T-cell (primary cell): ENCODE measurements around the gene POMT1. TPM values are rescaled to one million over a fixed set of nuclear protein-coding genes. Genes with fewer than 3 reads are reported as not detected.
"Not testable (repeated sequence)": the region's sequence is repeated elsewhere in the genome, so short reads cannot be mapped to it uniquely, and the experiment has no call there.

Experiments
- ATAC-seq, 4 experiments: fragments of 200-7000 bp in 3 of 4; fragments of 150-1000 bp in 1 of 4; cut with Tn5 transposase; replicated peaks in 1 of 4; 1 replicate in 3 of 4; 2 replicates in 1 of 4; pipeline ENCODE4 v1.10.0; 2021; ENCODE audit warnings: moderate library complexity in 3 of 4, mild to moderate bottlenecking in 2 of 4, moderate number of reproducible peaks in 1 of 4
- CTCF ChIA-PET, 2 donors: fragments of 300-600 bp; sonication (Branson Sonifier 250); formaldehyde crosslinking; loops; one replicate each; lab custom pipeline; 2022; ENCODE audit warnings: antibody characterized with exemption in 2 of 2; lab: Charles Lee
- POLR2A ChIA-PET, 2 donors: fragments of 300-600 bp; sonication (Branson Sonifier 250); formaldehyde crosslinking; loops; one replicate each; lab custom pipeline; 2022; ENCODE audit warnings: antibody characterized with exemption in 2 of 2; lab: Charles Lee
- DNase-seq, 35 experiments: peaks; one replicate each; pipeline versions ENCODE4 v3.0.0 to v3.0.0-alpha.2; 2013 to 2023
- H3K27ac ChIP-seq: one replicate; pipeline ENCODE4 v1.5.1; 2013; ENCODE audit warnings: low read length
- H3K27me3 ChIP-seq, 2 experiments: replicated peaks in 1 of 2; 1 replicate in 1 of 2; 2 replicates in 1 of 2; pipeline versions ENCODE4 v1.6.1 to v1.7.0; 2013; ENCODE audit warnings: low read length in 1 of 2, mixed read lengths in 1 of 2; ENCODE audit not compliant: control insufficient read depth in 2 of 2, insufficient read depth in 2 of 2; ENCODE audit errors: extremely low read depth in 1 of 2
- H3K36me3 ChIP-seq, 2 donors: 1 replicate in 1 of 2; 2 replicates in 1 of 2; pipeline versions ENCODE4 v1.6.1 to v1.7.0; 2013; ENCODE audit warnings: low read length in 1 of 2; ENCODE audit not compliant: control insufficient read depth in 2 of 2, insufficient read depth in 1 of 2; ENCODE audit errors: extremely low read depth in 1 of 2
- H3K4me1 ChIP-seq, 2 experiments: 1 replicate in 1 of 2; 2 replicates in 1 of 2; pipeline versions ENCODE4 v1.6.1 to v1.7.0; 2013; ENCODE audit warnings: low read length in 2 of 2, mixed read lengths in 1 of 2; ENCODE audit not compliant: insufficient read depth in 2 of 2, control insufficient read depth in 1 of 2; ENCODE audit errors: extremely low read depth in 1 of 2
- H3K4me3 ChIP-seq, 2 donors: 1 replicate in 1 of 2; 2 replicates in 1 of 2; pipeline versions ENCODE4 v1.5.1 to v1.7.0; 2013; ENCODE audit warnings: mild to moderate bottlenecking in 2 of 2, low read length in 1 of 2, moderate library complexity in 1 of 2; ENCODE audit not compliant: control insufficient read depth in 1 of 2; ENCODE audit errors: extremely low read depth in 1 of 2
- H3K9me3 ChIP-seq: 2 replicates; pipeline ENCODE4 v1.7.0; 2013
- H3K27ac Mint-ChIP-seq, 2 donors: one replicate each; pipeline ENCODE4 v1.8.0; 2020 to 2021; ENCODE audit warnings: mild to moderate bottlenecking in 2 of 2, mixed read lengths in 2 of 2
- H3K27me3 Mint-ChIP-seq, 2 donors: one replicate each; pipeline ENCODE4 v1.8.0; 2021 to 2022; ENCODE audit warnings: mixed read lengths in 2 of 2
- H3K36me3 Mint-ChIP-seq: one replicate; pipeline ENCODE4 v1.8.0; 2021; ENCODE audit warnings: mixed read lengths
- H3K4me1 Mint-ChIP-seq, 3 donors: one replicate each; pipeline ENCODE4 v1.8.0; 2020 to 2022; ENCODE audit warnings: mixed read lengths in 3 of 3, mild to moderate bottlenecking in 1 of 3
- H3K4me3 Mint-ChIP-seq, 3 donors: one replicate each; pipeline ENCODE4 v1.8.0; 2020 to 2022; ENCODE audit warnings: mild to moderate bottlenecking in 3 of 3, mixed read lengths in 3 of 3, moderate library complexity in 3 of 3
- H3K9me3 Mint-ChIP-seq, 3 donors: one replicate each; pipeline ENCODE4 v1.8.0; 2020 to 2022; ENCODE audit warnings: mixed read lengths in 3 of 3
- WGBS: methylation state at CpG from one replicate; pipeline ENCODE4 v1.1.5; 2013; ENCODE audit warnings: missing lambda C conversion rate; ENCODE audit not compliant: insufficient coverage; 5-methylcytosine and 5-hydroxymethylcytosine counted together
- total RNA-seq, 35 experiments: library from RNA in 6 of 35; stranded (reverse) in 6 of 35; fragments of 120-200 nt in 1 of 35; gene quantifications; one replicate each; pipeline versions ENCODE4 v1.2.1 to v1.2.4 and lab custom pipeline; 2013 to 2026

The POMT1 gene
- total RNA-seq, 5 donors from 2014 or later (not counting 1 experiment from before 2014, with no cell fraction given), result 45.3 to 74.4 (median 56.9) TPM

DNA sequence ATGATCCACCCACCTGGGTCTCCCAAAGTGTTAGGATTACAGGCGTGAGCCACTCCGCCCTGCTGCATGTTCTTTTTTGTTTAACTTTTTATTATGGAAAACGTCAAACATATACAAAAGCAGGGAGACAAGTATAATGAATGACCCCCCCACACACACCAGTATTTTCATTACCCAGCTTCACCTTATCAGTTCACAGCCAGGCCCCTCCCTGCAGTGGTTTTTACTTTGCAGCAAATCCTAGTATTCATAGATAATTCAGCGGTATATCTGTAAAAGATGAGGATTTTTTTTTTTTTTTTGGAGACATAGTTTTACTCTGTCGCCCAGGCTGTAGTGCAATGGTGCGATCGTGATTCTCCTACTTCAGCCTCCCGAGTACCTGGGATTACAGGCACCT is 2.3 kb downstream of the POMT1 start:
- ChIA-PET POLR2A (interaction anchor here (0.6 to 0.7 kb wide), 2 partner anchors 759 to 1440 kb away, joined by 4 to 5 read pairs; no protein-coding TSS in a partner anchor), CTCF (interaction anchor here in 1 of 2 donors (0.6 kb wide), 1 partner anchor 13 kb away, joined by 3 read pairs; no protein-coding TSS in a partner anchor)
- Mint-ChIP-seq H3K27me3 (no peaks in the 10 kb centered on the region), H3K4me1 (peaks cover 39 to 53% (median 45%) of the 10 kb centered on the region in 3 donors), H3K4me3 (peak overlapping the region; percentile 21 to 95 (median 50)), H3K36me3 (peaks cover 19% of the 10 kb centered on the region), H3K9me3 (no peaks in the 10 kb centered on the region), H3K27ac (no peak overlapping the region)
- ATAC-seq (no peak), DNase-seq (no peak)
- H3K9me3 ChIP-seq, result no peaks in the 10 kb centered on the region
- H3K27me3 ChIP-seq, result no peaks in the 10 kb centered on the region
- H3K36me3 ChIP-seq, result peaks cover 15 to 20% of the 10 kb centered on the region in 2 donors
- peaks cover 24 to 42% of the 10 kb centered on the region in 2 experiments for H3K4me1 ChIP-seq
- H3K4me3 ChIP-seq, result no peak overlapping the region
- H3K27ac ChIP-seq, result no peak overlapping the region
- WGBS, result 100% methylated on average over 1 of the region's 8 CpGs

DNA sequence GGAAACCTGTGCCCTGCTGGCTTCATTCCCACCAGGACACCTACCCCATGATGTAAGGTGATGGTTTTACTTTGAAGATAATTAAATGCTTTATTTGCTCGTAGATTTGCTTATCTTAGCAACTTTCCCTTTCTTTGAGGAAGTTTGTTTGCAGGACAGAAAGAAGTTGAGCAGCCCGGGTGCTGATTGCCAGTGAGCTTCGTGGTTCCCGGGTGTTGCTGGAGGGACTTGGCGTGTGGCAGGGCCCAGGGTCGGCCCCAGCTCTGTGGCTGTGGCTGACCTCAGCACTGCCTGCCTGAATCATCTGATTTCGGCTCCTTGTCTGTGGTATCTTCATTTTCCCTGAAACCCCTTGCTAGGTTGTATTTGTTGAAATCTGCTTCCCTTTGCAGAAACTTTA is 8.7 kb downstream of the POMT1 start:
- Histone ChIP-seq H3K4me3 (no peak overlapping the region), H3K4me1 (no peaks in the 10 kb centered on the region), H3K27ac (no peak overlapping the region), H3K27me3 (no peaks in the 10 kb centered on the region), H3K9me3 (no peaks in the 10 kb centered on the region), H3K36me3 (peaks cover 48 to 77% of the 10 kb centered on the region in 2 donors)
- POLR2A ChIA-PET, result no interaction called here
- WGBS, result 86% methylated on average over 4 of the region's 7 CpGs
- H3K27me3 Mint-ChIP-seq, result no peaks in the 10 kb centered on the region
- CTCF ChIA-PET, result no interaction called here
- DNase-seq (no peak), ATAC-seq (no peak)
- H3K4me1 Mint-ChIP-seq, result no peaks in the 10 kb centered on the region
- no peak overlapping the region for H3K4me3 Mint-ChIP-seq
- H3K36me3 Mint-ChIP-seq, result peaks cover 43% of the 10 kb centered on the region
- H3K9me3 Mint-ChIP-seq, result no peaks in the 10 kb centered on the region
- H3K27ac Mint-ChIP-seq, result no peak overlapping the region

DNA sequence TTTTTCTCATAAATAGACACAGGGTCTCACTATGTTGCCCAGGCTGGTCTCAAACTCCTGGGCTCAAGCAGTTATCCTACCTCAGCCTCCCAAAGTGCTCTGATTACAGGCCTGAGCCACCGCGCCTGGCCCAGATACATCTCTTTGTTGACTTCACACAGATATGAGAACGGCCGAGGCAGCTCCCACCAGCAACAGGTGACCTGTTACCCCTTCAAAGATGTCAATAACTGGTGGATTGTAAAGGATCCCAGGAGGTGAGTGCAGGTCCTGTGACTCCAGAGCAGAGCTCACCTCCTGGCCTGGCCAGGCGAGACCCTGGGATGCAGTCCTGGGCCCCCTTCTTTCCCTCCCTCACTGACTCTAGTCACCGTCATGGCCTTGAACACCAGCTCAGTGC is 9.2 kb downstream of the POMT1 start:
- H3K27me3 Mint-ChIP-seq, result no peaks in the 10 kb centered on the region
- no peaks in the 10 kb centered on the region for H3K4me1 Mint-ChIP-seq
- H3K4me3 ChIP-seq, result no peak overlapping the region

DNA sequence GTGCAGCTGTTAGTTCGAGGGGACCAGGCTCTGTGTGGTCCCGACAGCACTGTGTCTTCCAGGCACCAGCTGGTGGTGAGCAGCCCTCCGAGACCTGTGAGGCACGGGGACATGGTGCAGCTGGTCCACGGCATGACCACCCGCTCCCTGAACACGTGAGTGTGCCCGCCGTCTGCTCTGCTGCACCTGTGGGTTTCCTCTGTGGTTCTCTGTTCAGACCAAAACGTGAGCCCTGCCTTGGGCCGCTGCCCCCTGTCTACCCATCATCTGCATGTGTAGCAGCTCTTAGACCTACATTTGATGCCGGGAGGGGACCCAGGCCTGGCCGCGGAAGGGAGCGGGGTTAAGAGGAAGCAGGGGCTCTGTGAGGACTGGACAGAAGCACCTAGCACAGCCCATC is 10.5 kb downstream of the POMT1 start:
- H3K27me3 Mint-ChIP-seq, result no peaks in the 10 kb centered on the region
- no peak overlapping the region for H3K4me3 Mint-ChIP-seq
- no peak overlapping the region for H3K27ac Mint-ChIP-seq
- CTCF ChIA-PET, result no interaction called here
- DNase-seq, result no peak
- Histone ChIP-seq H3K27me3 (no peaks in the 10 kb centered on the region), H3K36me3 (peaks cover 47 to 85% of the 10 kb centered on the region in 2 donors), H3K9me3 (no peaks in the 10 kb centered on the region), H3K27ac (no peak overlapping the region), H3K4me3 (no peak overlapping the region), H3K4me1 (no peaks in the 10 kb centered on the region)
- peaks cover 48% of the 10 kb centered on the region for H3K36me3 Mint-ChIP-seq
- POLR2A ChIA-PET, result no interaction called here
- no peaks in the 10 kb centered on the region for H3K4me1 Mint-ChIP-seq
- no peaks in the 10 kb centered on the region for H3K9me3 Mint-ChIP-seq
- ATAC-seq, result no peak
- WGBS, result 70% methylated on average over 13 of the region's 15 CpGs

More for the DNA sequence above, 9.2 kb downstream of the POMT1 start:
- H3K36me3 Mint-ChIP-seq, result peaks cover 41% of the 10 kb centered on the region
- Histone ChIP-seq H3K9me3 (no peaks in the 10 kb centered on the region), H3K27ac (no peak overlapping the region), H3K36me3 (peaks cover 52 to 82% of the 10 kb centered on the region in 2 donors), H3K4me1 (no peaks in the 10 kb centered on the region), H3K27me3 (no peaks in the 10 kb centered on the region)
- ATAC-seq, result no peak
- POLR2A ChIA-PET, result no interaction called here
- H3K9me3 Mint-ChIP-seq, result no peaks in the 10 kb centered on the region
- peak overlapping the region in 1 of 2 donors; percentile 11 for H3K27ac Mint-ChIP-seq
- H3K4me3 Mint-ChIP-seq, result no peak overlapping the region
- 93% methylated on average over 2 of the region's 6 CpGs for WGBS
- CTCF ChIA-PET, result no interaction called here
- DNase-seq, result no peak

DNA sequence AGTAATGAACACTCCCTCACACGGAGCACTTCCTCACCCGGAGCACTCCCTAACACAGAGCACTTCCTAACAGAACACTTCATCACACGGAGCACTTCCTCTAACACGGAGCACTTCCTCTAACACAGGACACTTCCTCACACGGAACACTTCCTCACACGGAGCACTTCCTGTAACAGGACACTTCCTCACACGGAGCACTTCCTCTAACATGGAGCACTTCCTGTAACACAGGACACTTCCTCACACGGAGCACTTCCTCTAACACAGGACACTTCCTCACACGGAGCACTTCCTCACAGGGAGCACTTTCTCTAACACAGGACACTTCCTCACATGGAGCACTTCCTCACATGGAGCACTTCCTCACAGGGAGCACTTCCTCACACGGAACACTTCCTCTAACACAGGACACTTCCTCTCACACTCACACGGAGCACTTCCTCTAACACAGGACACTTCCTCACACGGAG is 12.9 kb downstream of the POMT1 start:
- 75% methylated on average over 9 of the region's 12 CpGs for WGBS
- H3K27ac ChIP-seq, H3K27me3 ChIP-seq, ATAC-seq, H3K4me1 ChIP-seq, H3K9me3 ChIP-seq, H3K27ac Mint-ChIP-seq, H3K4me1 Mint-ChIP-seq, H3K9me3 Mint-ChIP-seq, H3K4me3 Mint-ChIP-seq, CTCF ChIA-PET, H3K27me3 Mint-ChIP-seq, POLR2A ChIA-PET, H3K4me3 ChIP-seq, DNase-seq: not testable (repeated sequence)
- H3K36me3 ChIP-seq, result peaks cover 54 to 93% of the 10 kb centered on the region in 2 donors
- H3K36me3 Mint-ChIP-seq, result peaks cover 53% of the 10 kb centered on the region

DNA sequence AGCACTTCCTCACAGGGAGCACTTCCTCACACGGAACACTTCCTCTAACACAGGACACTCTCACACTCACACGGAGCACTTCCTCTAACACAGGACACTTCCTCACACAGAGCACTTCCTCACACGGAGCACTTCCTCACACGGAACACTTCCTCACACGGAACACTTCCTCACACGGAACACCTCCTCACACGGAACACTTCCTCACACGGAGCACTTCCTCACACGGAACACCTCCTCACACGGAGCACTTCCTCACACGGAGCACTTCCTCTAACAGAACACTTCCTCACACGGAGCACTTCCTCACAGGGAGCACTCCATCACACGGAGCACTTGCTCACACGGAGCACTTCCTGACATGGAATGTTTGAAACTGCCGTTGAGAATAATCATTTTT is 13.4 kb downstream of the POMT1 start:
- H3K4me3 Mint-ChIP-seq, result no peak overlapping the region
- Histone ChIP-seq H3K4me3 (no peak overlapping the region), H3K9me3 (no peaks in the 10 kb centered on the region), H3K27ac (no peak overlapping the region), H3K36me3 (peaks cover 53 to 93% of the 10 kb centered on the region in 2 donors), H3K27me3 (no peaks in the 10 kb centered on the region), H3K4me1 (peaks cover 0 to 2% of the 10 kb centered on the region in 2 experiments)
- no peak for ATAC-seq
- H3K27me3 Mint-ChIP-seq, result no peaks in the 10 kb centered on the region
- WGBS, result 93% methylated on average over 11 of the region's 15 CpGs
- H3K9me3 Mint-ChIP-seq, result no peaks in the 10 kb centered on the region
- no peaks in the 10 kb centered on the region for H3K4me1 Mint-ChIP-seq
- no peak for DNase-seq
- H3K27ac Mint-ChIP-seq, result no peak overlapping the region
- CTCF ChIA-PET, result no interaction called here
- POLR2A ChIA-PET, result no interaction called here
- peaks cover 52% of the 10 kb centered on the region for H3K36me3 Mint-ChIP-seq
